Measurements from ENCODE around the gene HEATR5A. TPM values are rescaled to one million over a fixed set of nuclear protein-coding genes. Genes with fewer than 3 reads are reported as not detected.

Gene HEATR5A
- total RNA-seq, 1 experiment from 2014 or later = 19.0 TPM

DNA sequence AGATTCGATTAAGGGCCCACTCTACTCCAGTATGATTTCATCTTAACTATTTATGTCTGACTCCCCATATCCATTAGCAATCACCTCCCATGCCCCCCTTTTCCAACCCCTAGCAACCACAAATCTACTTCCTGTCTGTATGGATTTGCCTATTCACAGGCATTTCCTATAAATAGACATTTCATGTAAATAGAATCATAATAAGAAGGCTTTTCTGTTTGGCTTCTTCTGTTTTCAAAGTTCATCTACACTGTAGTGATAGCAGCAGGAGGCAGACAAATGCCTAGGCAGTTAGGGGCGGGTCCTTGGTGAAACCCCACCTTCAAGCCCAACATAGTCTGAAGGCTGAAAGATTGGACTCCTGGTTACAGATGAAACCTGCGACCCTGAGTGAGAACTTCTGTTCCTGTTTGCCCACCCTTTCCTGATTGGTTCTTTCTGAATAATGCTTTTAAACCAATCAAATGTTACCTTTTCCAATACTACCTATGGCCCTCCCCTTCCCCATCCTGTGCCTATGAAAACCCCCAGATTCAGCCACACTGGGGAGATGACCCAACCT, 150.6 kb downstream of the HEATR5A start:
- H3K36me3 ChIP-seq (ENCODE audit: insufficient read depth, low read length, poor library complexity, severe bottlenecking) = no peaks in the 10 kb centered on the region
- H3K27ac ChIP-seq (ENCODE audit: low read depth, low read length, poor library complexity, severe bottlenecking) = no peak overlapping the region
- CTCF ChIA-PET = no interaction called here
- H3K4me3 ChIP-seq (ENCODE audit: low read depth, low read length, poor library complexity, severe bottlenecking) = no peak overlapping the region
- BruUV-seq (replicated peaks) = no TSS peak
- no peaks in the 10 kb centered on the region for H3K4me1 ChIP-seq (ENCODE audit: insufficient read depth, low read length, poor library complexity, severe bottlenecking)
- H3K27me3 ChIP-seq (replicated peaks; ENCODE audit: insufficient read depth, low read depth, low read length, poor library complexity) = no peaks in the 10 kb centered on the region
- POLR2A ChIA-PET (ENCODE audit: low non-redundant PET) = interaction anchor here (0.5 kb wide), 1 partner anchor 41 kb away, joined by 3 read pairs; no protein-coding TSS in a partner anchor
- no peak for TF ChIP-seq EZH2 (IDR thresholded peaks at IDR 0.05; ENCODE audit: borderline replicate concordance, low read depth, low read length, poor library complexity, severe bottlenecking)
- no peak for TF ChIP-seq CTCF (conservative IDR thresholded peaks at IDR 0.05; ENCODE audit: low read depth, low read length)
- no peaks in the 10 kb centered on the region for H3K9me3 ChIP-seq (ENCODE audit: low read depth, low read length, poor library complexity, severe bottlenecking)
- no peak for DNase-seq (ENCODE audit: low spot score)
- intact Hi-C loops (cut with micrococcal nuclease; ENCODE audit: unreplicated experiment) = no loop called here

DNA sequence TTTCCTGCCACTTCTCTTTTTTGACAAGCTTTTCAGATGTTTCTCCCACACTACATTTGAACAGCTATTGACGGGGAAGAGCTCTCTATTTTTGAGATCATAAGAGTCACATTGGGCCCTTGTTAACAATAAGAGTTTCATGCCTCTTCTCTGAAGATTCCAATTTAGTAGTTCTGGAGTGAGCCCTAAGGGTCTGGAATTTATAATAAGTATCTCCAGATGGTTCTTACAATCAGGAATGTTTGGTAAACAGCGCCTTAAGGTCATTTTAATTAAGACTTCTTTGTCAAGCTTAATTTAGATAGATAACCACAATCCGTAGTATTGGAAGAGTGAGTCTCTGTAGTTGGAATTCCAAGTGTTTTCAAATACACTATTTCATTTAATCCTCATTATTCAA, 152.1 kb downstream of the HEATR5A start:
- TF ChIP-seq EZH2 (IDR thresholded peaks at IDR 0.05; ENCODE audit: borderline replicate concordance, low read depth, low read length, poor library complexity, severe bottlenecking) (no peak), CTCF (conservative IDR thresholded peaks at IDR 0.05; ENCODE audit: low read depth, low read length) (no peak)
- CTCF ChIA-PET = no interaction called here
- Histone ChIP-seq H3K36me3 (ENCODE audit: insufficient read depth, low read length, poor library complexity, severe bottlenecking) (no peaks in the 10 kb centered on the region), H3K27me3 (replicated peaks; ENCODE audit: insufficient read depth, low read depth, low read length, poor library complexity) (no peaks in the 10 kb centered on the region), H3K27ac (ENCODE audit: low read depth, low read length, poor library complexity, severe bottlenecking) (no peak overlapping the region), H3K9me3 (ENCODE audit: low read depth, low read length, poor library complexity, severe bottlenecking) (no peaks in the 10 kb centered on the region), H3K4me3 (ENCODE audit: low read depth, low read length, poor library complexity, severe bottlenecking) (no peak overlapping the region), H3K4me1 (ENCODE audit: insufficient read depth, low read length, poor library complexity, severe bottlenecking) (no peaks in the 10 kb centered on the region)
- no TSS peak for BruUV-seq (replicated peaks)
- DNase-seq (ENCODE audit: low spot score) = no peak
- intact Hi-C loops (cut with micrococcal nuclease; ENCODE audit: unreplicated experiment) = no loop called here
- POLR2A ChIA-PET (ENCODE audit: low non-redundant PET) = no interaction called here

DNA sequence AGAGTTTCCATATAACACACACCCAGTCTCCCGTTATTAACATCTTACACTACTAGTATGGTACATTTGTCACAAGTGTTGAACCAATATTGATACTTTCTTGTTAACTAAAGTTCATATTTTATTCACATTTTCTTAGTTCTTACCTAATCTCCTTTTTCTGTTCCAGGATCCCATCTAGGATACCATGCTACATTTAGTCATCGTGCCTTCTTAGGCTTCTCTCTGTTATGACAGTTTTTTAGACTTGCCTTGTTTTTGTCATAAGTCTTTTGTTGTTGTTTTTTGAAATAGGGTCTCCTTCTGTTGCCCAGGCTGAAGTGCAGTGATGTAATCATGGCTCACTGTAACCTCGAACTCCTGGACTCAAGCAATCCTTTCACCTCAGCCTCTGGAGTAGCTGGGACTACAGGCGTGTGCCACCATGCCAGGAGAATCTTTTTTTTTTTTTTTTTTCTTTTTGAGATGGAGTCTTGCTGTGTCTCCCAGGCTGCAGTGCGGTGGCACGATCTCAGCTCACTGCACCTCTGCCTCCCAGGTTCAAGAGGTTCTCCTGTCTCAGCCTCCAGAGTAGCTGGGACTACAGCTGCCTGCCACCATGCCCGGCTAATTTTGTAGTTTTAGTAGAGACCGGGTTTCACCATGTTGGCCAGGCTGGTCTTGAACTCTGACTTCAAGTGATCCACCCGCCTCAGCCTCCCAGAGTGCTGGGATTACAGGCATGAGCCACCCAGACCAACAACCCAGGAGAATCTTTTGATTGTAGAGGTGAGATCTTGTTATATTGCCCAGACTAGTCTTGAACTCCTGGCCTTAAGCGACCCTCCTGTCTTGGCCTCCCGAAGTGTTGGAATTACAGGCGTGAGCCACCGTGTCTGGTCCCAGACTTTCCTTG, 153.7 kb downstream of the HEATR5A start:
- CTCF ChIA-PET = no interaction called here
- no peaks in the 10 kb centered on the region for H3K27me3 ChIP-seq (replicated peaks; ENCODE audit: insufficient read depth, low read depth, low read length, poor library complexity)

More for the DNA sequence above, 153.7 kb downstream of the HEATR5A start:
- no peaks in the 10 kb centered on the region for H3K36me3 ChIP-seq (ENCODE audit: insufficient read depth, low read length, poor library complexity, severe bottlenecking)
- H3K27ac ChIP-seq (ENCODE audit: low read depth, low read length, poor library complexity, severe bottlenecking) = no peak overlapping the region
- POLR2A ChIA-PET (ENCODE audit: low non-redundant PET) = no interaction called here
- no peak for DNase-seq (ENCODE audit: low spot score)
- peaks cover 2% of the 10 kb centered on the region for H3K4me1 ChIP-seq (ENCODE audit: insufficient read depth, low read length, poor library complexity, severe bottlenecking)
- H3K9me3 ChIP-seq (ENCODE audit: low read depth, low read length, poor library complexity, severe bottlenecking) = no peaks in the 10 kb centered on the region
- intact Hi-C loops (cut with micrococcal nuclease; ENCODE audit: unreplicated experiment) = no loop called here
- no peak overlapping the region for H3K4me3 ChIP-seq (ENCODE audit: low read depth, low read length, poor library complexity, severe bottlenecking)
- no TSS peak for BruUV-seq (replicated peaks)
- TF ChIP-seq CTCF (conservative IDR thresholded peaks at IDR 0.05; ENCODE audit: low read depth, low read length) (no peak), EZH2 (IDR thresholded peaks at IDR 0.05; ENCODE audit: borderline replicate concordance, low read depth, low read length, poor library complexity, severe bottlenecking) (no peak)
